GM12878 (cell line): ENCODE measurements around the gene RBM4. TPM values are rescaled to one million over a fixed set of nuclear protein-coding genes. Genes with fewer than 3 reads are reported as not detected.

Source experiments
- ATF2 ChIP-seq: IDR thresholded peaks from 2 replicates; pipeline ENCODE4 v1.6.1; 2012; ENCODE audit warnings: low read length, inconsistent platforms
- BMI1 ChIP-seq: fragments of 450-650 bp; IDR thresholded peaks from 2 replicates; pipeline ENCODE4 v1.6.1; 2016; ENCODE audit warnings: mild to moderate bottlenecking, moderate library complexity, borderline replicate concordance
- BRCA1 ChIP-seq: IDR thresholded peaks from 2 replicates; pipeline ENCODE4 v1.6.1; 2011; ENCODE audit warnings: low read depth, low read length, improper control_type of control experiment
- CBFB ChIP-seq: IDR thresholded peaks from 2 replicates; pipeline ENCODE4 v1.6.1; 2016; ENCODE audit warnings: antibody characterized with exemption, low read depth
- CREB1 ChIP-seq: IDR thresholded peaks from 2 replicates; pipeline ENCODE4 v1.6.1; 2012; ENCODE audit warnings: low read depth, mild to moderate bottlenecking, inconsistent platforms
- HDGF ChIP-seq: fragments of 450-650 bp; IDR thresholded peaks from 2 replicates; pipeline ENCODE4 v1.6.1; 2016; ENCODE audit warnings: antibody characterized with exemption
- IKZF2 ChIP-seq, 2 experiments: fragments of 450-650 bp; IDR thresholded peaks; 2 replicates each; pipeline ENCODE4 v1.6.1; 2017; ENCODE audit warnings: mild to moderate bottlenecking in 2 of 2, moderate library complexity in 2 of 2
- JUNB ChIP-seq: IDR thresholded peaks from 2 replicates; pipeline ENCODE4 v1.6.1; 2016; ENCODE audit warnings: antibody characterized with exemption, mild to moderate bottlenecking
- KDM1A ChIP-seq: fragments of 200-600 bp; sonication (generic); IDR thresholded peaks from 2 replicates; pipeline ENCODE4 v1.6.1; 2016; ENCODE audit warnings: borderline replicate concordance
- MEF2B ChIP-seq: fragments of 450-650 bp; IDR thresholded peaks from 2 replicates; pipeline ENCODE4 v1.6.1; 2018; ENCODE audit warnings: mild to moderate bottlenecking, moderate library complexity; ENCODE audit not compliant: partially characterized antibody, poor library complexity, severe bottlenecking
- MTA3 ChIP-seq: IDR thresholded peaks from 2 replicates; pipeline ENCODE4 v1.6.1; 2012; ENCODE audit warnings: low read length, inconsistent platforms, borderline replicate concordance
- RAD21 ChIP-seq: IDR thresholded peaks from 2 replicates; pipeline ENCODE4 v1.6.1; 2011; ENCODE audit warnings: mild to moderate bottlenecking, low read depth, low read length, moderate library complexity; ENCODE audit not compliant: insufficient read depth
- RBBP5 ChIP-seq: fragments of 200-600 bp; sonication (generic); conservative IDR thresholded peaks from 2 replicates; pipeline ENCODE4 v1.6.1; 2016
- RELA ChIP-seq: fragments of 450-650 bp; IDR thresholded peaks from 2 replicates; pipeline ENCODE4 v1.8.0; 2014; ENCODE audit warnings: borderline replicate concordance; ENCODE audit not compliant: partially characterized antibody
- RFX5 ChIP-seq: IDR thresholded peaks from 2 replicates; pipeline ENCODE4 v1.6.1; 2011; ENCODE audit warnings: low read depth, low read length, improper control_type of control experiment
- RUNX3 ChIP-seq: IDR thresholded peaks from 2 replicates; pipeline ENCODE4 v1.6.1; 2012; ENCODE audit warnings: low read length, inconsistent platforms
- SKIL ChIP-seq: fragments of 450-650 bp; IDR thresholded peaks from 2 replicates; pipeline ENCODE4 v1.6.1; 2017; ENCODE audit warnings: mild to moderate bottlenecking, low read depth, inconsistent platforms; ENCODE audit not compliant: poor library complexity, severe bottlenecking
- SREBF2 ChIP-seq: IDR thresholded peaks from 2 replicates; pipeline ENCODE4 v1.6.1; 2012; ENCODE audit warnings: mild to moderate bottlenecking, low read length
- TCF12 ChIP-seq: IDR thresholded peaks from 2 replicates; pipeline ENCODE4 v1.6.1; 2011; ENCODE audit warnings: low read depth, mild to moderate bottlenecking, low read length
- TCF3 ChIP-seq: IDR thresholded peaks from 2 replicates; pipeline ENCODE4 v1.6.1; 2012; ENCODE audit warnings: low read depth, mild to moderate bottlenecking, low read length, borderline replicate concordance; ENCODE audit not compliant: insufficient read depth
- polyA plus RNA-seq, 11 experiments: library from polyadenylated mRNA; depleted of rRNA in 4 of 11; unstranded in 6 of 11; stranded (reverse) in 5 of 11; fragments of >200 nt; fragmentation: Nextera tagmentation in 4 of 11; fragmentation: Illumina TruSeq in 1 of 11; extraction: Ambion mirVana in 4 of 11; extraction: Trizol in 1 of 11; gene quantifications; 1 replicate in 1 of 11; 2 replicates in 10 of 11; pipeline versions ENCODE4 v1.2.1 to v1.2.3, GENCODE V29; 2011 to 2016; ENCODE audit warnings: inconsistent platforms in 2 of 11, missing spikeins in 2 of 11, low read depth in 1 of 11
- total RNA-seq, 4 experiments: library from RNA; depleted of rRNA in 3 of 4; stranded (reverse); fragments of >200 nt in 3 of 4; fragmentation: Illumina TruSeq in 1 of 4; extraction: Trizol in 1 of 4; gene quantifications; 2 replicates each; pipeline versions ENCODE4 v1.2.1 to v1.2.3, GENCODE V29; 2013 to 2021
- TF ChIP-seq, protein P1 (sequence below): IDR thresholded peaks from 2 replicates; pipeline ENCODE4 v1.6.1; 2011; ENCODE audit warnings: borderline replicate concordance, low read depth, mild to moderate bottlenecking, moderate library complexity, mixed read lengths, low read length; ENCODE audit not compliant: insufficient read depth; ENCODE audit errors: extremely low read length
- TF ChIP-seq, protein P2 (sequence below): fragments of 450-650 bp; IDR thresholded peaks from 2 replicates; pipeline ENCODE4 v1.6.1; 2017; ENCODE audit warnings: borderline replicate concordance
- TF ChIP-seq, protein P3 (sequence below): fragments of 450-650 bp; IDR thresholded peaks from 2 replicates; pipeline ENCODE4 v1.6.1; 2018; ENCODE audit warnings: borderline replicate concordance, mild to moderate bottlenecking; ENCODE audit not compliant: partially characterized antibody

The RBM4 gene
- total and polyA plus RNA-seq, 10 of the 15 experiments (the other 5 are each of a cell fraction or from before 2014, with no cell fraction given), result 105 to 224 (median 138) TPM

GRCh38 chr11:66677599-66678375 lies 39.3 kb downstream of the RBM4 start, which contains the start of gene RBM4B (continued):
- peak; percentile 71 for TF ChIP-seq BRCA1
- TF ChIP-seq SREBF2, result peak; percentile 69
- peak; percentile 51 for TF ChIP-seq RUNX3
- peak; percentile 86 for TF ChIP-seq RFX5
- TF ChIP-seq, protein P1, sequence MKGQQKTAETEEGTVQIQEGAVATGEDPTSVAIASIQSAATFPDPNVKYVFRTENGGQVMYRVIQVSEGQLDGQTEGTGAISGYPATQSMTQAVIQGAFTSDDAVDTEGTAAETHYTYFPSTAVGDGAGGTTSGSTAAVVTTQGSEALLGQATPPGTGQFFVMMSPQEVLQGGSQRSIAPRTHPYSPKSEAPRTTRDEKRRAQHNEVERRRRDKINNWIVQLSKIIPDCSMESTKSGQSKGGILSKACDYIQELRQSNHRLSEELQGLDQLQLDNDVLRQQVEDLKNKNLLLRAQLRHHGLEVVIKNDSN, result no peak
- TF ChIP-seq MEF2B, result peak; percentile 58
- 0 out of 2 replicates have a peak, but pooled peaks have one; percentile 17 for TF ChIP-seq TCF3
- TF ChIP-seq, protein P2, sequence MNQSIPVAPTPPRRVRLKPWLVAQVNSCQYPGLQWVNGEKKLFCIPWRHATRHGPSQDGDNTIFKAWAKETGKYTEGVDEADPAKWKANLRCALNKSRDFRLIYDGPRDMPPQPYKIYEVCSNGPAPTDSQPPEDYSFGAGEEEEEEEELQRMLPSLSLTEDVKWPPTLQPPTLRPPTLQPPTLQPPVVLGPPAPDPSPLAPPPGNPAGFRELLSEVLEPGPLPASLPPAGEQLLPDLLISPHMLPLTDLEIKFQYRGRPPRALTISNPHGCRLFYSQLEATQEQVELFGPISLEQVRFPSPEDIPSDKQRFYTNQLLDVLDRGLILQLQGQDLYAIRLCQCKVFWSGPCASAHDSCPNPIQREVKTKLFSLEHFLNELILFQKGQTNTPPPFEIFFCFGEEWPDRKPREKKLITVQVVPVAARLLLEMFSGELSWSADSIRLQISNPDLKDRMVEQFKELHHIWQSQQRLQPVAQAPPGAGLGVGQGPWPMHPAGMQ, result no peak
- no peak for TF ChIP-seq BMI1
- no peak for TF ChIP-seq KDM1A
- no peak for TF ChIP-seq SKIL
- TF ChIP-seq CREB1, result peak; percentile 88
- no peak for TF ChIP-seq ATF2
- peak; percentile 42; the same call in 1 of the 2 replicates for TF ChIP-seq CBFB
- 0 out of 2 replicates have a peak, but pooled peaks have one; percentile 2 for TF ChIP-seq RAD21
- no peak for TF ChIP-seq RBBP5
- no peak for TF ChIP-seq IKZF2 (IDR thresholded peaks at IDR 0.05)
- TF ChIP-seq RELA, result peak; percentile 67
- TF ChIP-seq, protein P3, sequence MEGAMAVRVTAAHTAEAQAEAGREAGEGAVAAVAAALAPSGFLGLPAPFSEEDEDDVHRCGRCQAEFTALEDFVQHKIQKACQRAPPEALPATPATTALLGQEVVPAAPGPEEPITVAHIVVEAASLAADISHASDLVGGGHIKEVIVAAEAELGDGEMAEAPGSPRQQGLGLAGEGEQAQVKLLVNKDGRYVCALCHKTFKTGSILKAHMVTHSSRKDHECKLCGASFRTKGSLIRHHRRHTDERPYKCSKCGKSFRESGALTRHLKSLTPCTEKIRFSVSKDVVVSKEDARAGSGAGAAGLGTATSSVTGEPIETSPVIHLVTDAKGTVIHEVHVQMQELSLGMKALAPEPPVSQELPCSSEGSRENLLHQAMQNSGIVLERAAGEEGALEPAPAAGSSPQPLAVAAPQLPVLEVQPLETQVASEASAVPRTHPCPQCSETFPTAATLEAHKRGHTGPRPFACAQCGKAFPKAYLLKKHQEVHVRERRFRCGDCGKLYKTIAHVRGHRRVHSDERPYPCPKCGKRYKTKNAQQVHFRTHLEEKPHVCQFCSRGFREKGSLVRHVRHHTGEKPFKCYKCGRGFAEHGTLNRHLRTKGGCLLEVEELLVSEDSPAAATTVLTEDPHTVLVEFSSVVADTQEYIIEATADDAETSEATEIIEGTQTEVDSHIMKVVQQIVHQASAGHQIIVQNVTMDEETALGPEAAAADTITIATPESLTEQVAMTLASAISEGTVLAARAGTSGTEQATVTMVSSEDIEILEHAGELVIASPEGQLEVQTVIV, result peak; percentile 11
- TF ChIP-seq HDGF, result peak; percentile 97
- TF ChIP-seq MTA3, result no peak
- TF ChIP-seq TCF12, result peak; percentile 59; the same call in 1 of the 2 replicates
- no peak for TF ChIP-seq JUNB
